HepG2 (cell line): ENCODE data around the gene TAS1R1. TPM values are rescaled to one million over a fixed set of nuclear protein-coding genes. Genes with fewer than 3 reads are reported as not detected.

ENCODE experiments used
- ELF4 ChIP-seq: sonication (generic); formaldehyde crosslinking; IDR thresholded peaks from 2 replicates; pipeline ENCODE4 v1.5.0; 2020; ENCODE audit warnings: missing genetic modification reagents, mild to moderate bottlenecking, moderate library complexity, borderline replicate concordance
- EZH2 ChIP-seq: conservative IDR thresholded peaks from 2 replicates; pipeline ENCODE4 v1.6.1; 2012; ENCODE audit warnings: mild to moderate bottlenecking, low read depth, low read length, moderate library complexity
- GATAD1 ChIP-seq: IDR thresholded peaks from 2 replicates; pipeline ENCODE4 v1.6.1; 2016; ENCODE audit warnings: missing genetic modification reagents, missing compliant biosample characterization
- HIVEP1 ChIP-seq: sonication (generic); formaldehyde crosslinking; IDR thresholded peaks from 2 replicates; pipeline ENCODE4 v1.4.0; 2020; ENCODE audit warnings: mild to moderate bottlenecking, missing genetic modification reagents
- IKZF4 ChIP-seq: sonication (generic); formaldehyde crosslinking; IDR thresholded peaks from 2 replicates; pipeline ENCODE4 v1.5.1; 2020; ENCODE audit warnings: borderline replicate concordance, mild to moderate bottlenecking, low read depth, missing genetic modification reagents; ENCODE audit errors: not compliant biosample characterization
- MEIS1 ChIP-seq: sonication (generic); formaldehyde crosslinking; IDR thresholded peaks from 2 replicates; pipeline ENCODE4 v1.9.0; 2021; ENCODE audit warnings: mild to moderate bottlenecking, missing genetic modification reagents, moderate library complexity, borderline replicate concordance
- PITX1 ChIP-seq: sonication (generic); formaldehyde crosslinking; IDR thresholded peaks from 2 replicates; pipeline ENCODE4 v1.5.1; 2020; ENCODE audit warnings: mild to moderate bottlenecking, missing genetic modification reagents
- REL ChIP-seq: sonication (generic); formaldehyde crosslinking; conservative IDR thresholded peaks from 2 replicates; pipeline ENCODE4 v1.8.0; 2022; ENCODE audit warnings: mild to moderate bottlenecking, missing genetic modification reagents, moderate library complexity
- SNAI1 ChIP-seq: sonication (generic); formaldehyde crosslinking; IDR thresholded peaks from 2 replicates; pipeline ENCODE4 v1.5.0; 2020; ENCODE audit warnings: mild to moderate bottlenecking, missing genetic modification reagents, borderline replicate concordance
- SRY ChIP-seq: sonication (generic); formaldehyde crosslinking; IDR thresholded peaks from 2 replicates; pipeline ENCODE4 v1.8.0; 2022; ENCODE audit warnings: mild to moderate bottlenecking, missing genetic modification reagents
- ZBTB8A ChIP-seq: sonication (generic); formaldehyde crosslinking; IDR thresholded peaks from 2 replicates; pipeline ENCODE4 v1.4.0; 2020; ENCODE audit warnings: mild to moderate bottlenecking, low read depth, missing genetic modification reagents, borderline replicate concordance
- ZFP82 ChIP-seq: sonication (generic); formaldehyde crosslinking; IDR thresholded peaks from 2 replicates; pipeline ENCODE4 v1.5.1; 2020; ENCODE audit warnings: mild to moderate bottlenecking, missing genetic modification reagents, borderline replicate concordance
- ZFP90 ChIP-seq: sonication (generic); formaldehyde crosslinking; IDR thresholded peaks from 2 replicates; pipeline ENCODE4 v1.8.0; 2022; ENCODE audit warnings: missing genetic modification reagents, mild to moderate bottlenecking, inconsistent platforms, borderline replicate concordance
- ZNF30 ChIP-seq: sonication (generic); formaldehyde crosslinking; IDR thresholded peaks from 2 replicates; pipeline ENCODE4 v1.5.0; 2020; ENCODE audit warnings: mild to moderate bottlenecking, missing genetic modification reagents
- ZNF441 ChIP-seq: sonication (generic); formaldehyde crosslinking; IDR thresholded peaks from 2 replicates; pipeline ENCODE4 v1.7.0; 2021; ENCODE audit warnings: missing genetic modification reagents, borderline replicate concordance
- ZNF772 ChIP-seq: sonication (generic); formaldehyde crosslinking; IDR thresholded peaks from 2 replicates; pipeline ENCODE4 v1.5.0; 2020; ENCODE audit warnings: mild to moderate bottlenecking, missing genetic modification reagents
- polyA plus RNA-seq, 8 experiments: library from polyadenylated mRNA; depleted of rRNA in 3 of 8; stranded (reverse) in 7 of 8; unstranded in 1 of 8; fragments of >200 nt; fragmentation: Illumina TruSeq in 4 of 8; extraction: Trizol in 4 of 8; gene quantifications; 2 replicates each; pipeline versions ENCODE4 v1.2.1 to v1.2.3, GENCODE V29; 2011 to 2016; ENCODE audit warnings: low read depth in 4 of 8, missing spikeins in 1 of 8, mixed read lengths in 1 of 8; ENCODE audit not compliant: insufficient read depth in 1 of 8
- total RNA-seq, 5 experiments: library from RNA; depleted of rRNA; stranded (reverse); fragments of >200 nt; fragmentation: Illumina TruSeq; extraction: Trizol; gene quantifications; 2 replicates each; pipeline ENCODE4 v1.2.3, GENCODE V29; 2016; ENCODE audit warnings: low read depth in 1 of 5
- TF ChIP-seq, protein P1 (sequence below): sonication (generic); formaldehyde crosslinking; IDR thresholded peaks from 2 replicates; pipeline ENCODE4 v1.4.0; 2020; ENCODE audit warnings: mild to moderate bottlenecking, missing genetic modification reagents
- TF ChIP-seq, protein P2 (sequence below): IDR thresholded peaks from 2 replicates; pipeline ENCODE4 v1.6.1; 2016; ENCODE audit warnings: missing compliant biosample characterization, missing genetic modification reagents, borderline replicate concordance
- TF ChIP-seq, protein P3 (sequence below), 2 experiments: sonication (generic) in 1 of 2; formaldehyde crosslinking in 1 of 2; IDR thresholded peaks; 2 replicates each; pipeline versions ENCODE4 v1.5.1 to v1.6.1; 2011 to 2020; ENCODE audit warnings: borderline replicate concordance in 1 of 2, low read depth in 1 of 2, low read length in 1 of 2, mild to moderate bottlenecking in 1 of 2, missing genetic modification reagents in 1 of 2, moderate library complexity in 1 of 2

TAS1R1 gene
- total and polyA plus RNA-seq, 2 of the 13 experiments (the other 11 are each of a cell fraction or from before 2014, with no cell fraction given) = 1.4 to 1.6 TPM

DNA sequence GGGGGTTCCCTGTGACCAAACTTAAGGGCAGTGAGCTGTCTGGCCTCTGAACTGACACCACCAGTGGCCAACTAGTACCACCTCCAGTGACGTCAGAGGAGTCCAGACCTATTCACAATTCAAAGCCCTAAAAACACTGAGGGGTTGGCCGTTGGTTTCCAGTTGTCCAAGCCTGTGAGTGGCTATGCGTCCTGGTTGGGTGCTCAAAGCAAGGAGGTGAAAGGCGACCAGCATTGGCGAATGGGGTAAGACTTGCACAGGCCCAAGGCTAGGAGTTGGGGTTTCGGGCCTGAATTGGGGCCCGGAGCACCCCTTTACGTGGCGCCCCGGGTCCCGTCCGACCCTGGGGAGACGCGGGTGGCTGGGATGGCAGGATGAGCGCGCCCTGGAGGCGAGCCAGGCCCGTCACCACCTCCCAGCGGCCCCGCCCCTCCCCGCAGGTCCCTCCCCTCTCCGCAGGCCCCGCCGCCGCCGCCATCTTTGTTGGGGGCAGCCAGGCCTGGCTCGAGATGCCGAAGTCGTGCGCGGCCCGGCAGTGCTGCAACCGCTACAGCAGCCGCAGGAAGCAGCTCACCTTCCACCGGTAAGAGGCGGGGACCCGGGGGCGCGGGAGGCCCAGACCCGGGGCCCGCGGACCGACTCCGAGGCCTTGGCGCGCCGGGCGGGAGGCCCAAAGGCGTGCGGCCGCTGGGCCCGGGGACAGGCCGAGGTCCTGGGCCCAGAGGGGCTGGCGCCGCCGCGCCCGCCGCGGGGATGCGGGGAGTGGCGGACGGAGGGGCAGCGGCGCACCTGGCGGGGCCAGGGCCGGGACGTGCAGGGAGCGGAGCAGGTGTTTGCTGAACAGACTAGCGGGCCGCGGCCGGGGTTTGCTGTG is 69.8 kb downstream of the TAS1R1 start, which contains the start of gene THAP3 (continued):
- TF ChIP-seq, protein P1, sequence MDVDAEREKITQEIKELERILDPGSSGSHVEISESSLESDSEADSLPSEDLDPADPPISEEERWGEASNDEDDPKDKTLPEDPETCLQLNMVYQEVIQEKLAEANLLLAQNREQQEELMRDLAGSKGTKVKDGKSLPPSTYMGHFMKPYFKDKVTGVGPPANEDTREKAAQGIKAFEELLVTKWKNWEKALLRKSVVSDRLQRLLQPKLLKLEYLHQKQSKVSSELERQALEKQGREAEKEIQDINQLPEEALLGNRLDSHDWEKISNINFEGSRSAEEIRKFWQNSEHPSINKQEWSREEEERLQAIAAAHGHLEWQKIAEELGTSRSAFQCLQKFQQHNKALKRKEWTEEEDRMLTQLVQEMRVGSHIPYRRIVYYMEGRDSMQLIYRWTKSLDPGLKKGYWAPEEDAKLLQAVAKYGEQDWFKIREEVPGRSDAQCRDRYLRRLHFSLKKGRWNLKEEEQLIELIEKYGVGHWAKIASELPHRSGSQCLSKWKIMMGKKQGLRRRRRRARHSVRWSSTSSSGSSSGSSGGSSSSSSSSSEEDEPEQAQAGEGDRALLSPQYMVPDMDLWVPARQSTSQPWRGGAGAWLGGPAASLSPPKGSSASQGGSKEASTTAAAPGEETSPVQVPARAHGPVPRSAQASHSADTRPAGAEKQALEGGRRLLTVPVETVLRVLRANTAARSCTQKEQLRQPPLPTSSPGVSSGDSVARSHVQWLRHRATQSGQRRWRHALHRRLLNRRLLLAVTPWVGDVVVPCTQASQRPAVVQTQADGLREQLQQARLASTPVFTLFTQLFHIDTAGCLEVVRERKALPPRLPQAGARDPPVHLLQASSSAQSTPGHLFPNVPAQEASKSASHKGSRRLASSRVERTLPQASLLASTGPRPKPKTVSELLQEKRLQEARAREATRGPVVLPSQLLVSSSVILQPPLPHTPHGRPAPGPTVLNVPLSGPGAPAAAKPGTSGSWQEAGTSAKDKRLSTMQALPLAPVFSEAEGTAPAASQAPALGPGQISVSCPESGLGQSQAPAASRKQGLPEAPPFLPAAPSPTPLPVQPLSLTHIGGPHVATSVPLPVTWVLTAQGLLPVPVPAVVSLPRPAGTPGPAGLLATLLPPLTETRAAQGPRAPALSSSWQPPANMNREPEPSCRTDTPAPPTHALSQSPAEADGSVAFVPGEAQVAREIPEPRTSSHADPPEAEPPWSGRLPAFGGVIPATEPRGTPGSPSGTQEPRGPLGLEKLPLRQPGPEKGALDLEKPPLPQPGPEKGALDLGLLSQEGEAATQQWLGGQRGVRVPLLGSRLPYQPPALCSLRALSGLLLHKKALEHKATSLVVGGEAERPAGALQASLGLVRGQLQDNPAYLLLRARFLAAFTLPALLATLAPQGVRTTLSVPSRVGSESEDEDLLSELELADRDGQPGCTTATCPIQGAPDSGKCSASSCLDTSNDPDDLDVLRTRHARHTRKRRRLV = no peak
- TF ChIP-seq ZNF441 (CRISPR knock-in tag) (no peak), MEIS1 (no peak; the same call in 1 of the 2 replicates), ZBTB8A (CRISPR knock-in tag) (no peak), PITX1 (CRISPR knock-in tag) (peak; percentile 57), ELF4 (CRISPR knock-in tag) (no peak), ZFP82 (CRISPR knock-in tag) (0 out of 2 replicates have a peak, but pooled peaks have one; percentile 70), SRY (CRISPR knock-in tag) (no peak), EZH2 (no peak), ZFP90 (CRISPR knock-in tag) (no peak), ZNF772 (CRISPR knock-in tag) (peak; percentile 65; the same call in 1 of the 2 replicates), SNAI1 (CRISPR knock-in tag) (no peak), IKZF4 (peak; percentile 11), HIVEP1 (CRISPR knock-in tag) (no peak), REL (CRISPR knock-in tag) (0 out of 2 replicates have a peak, but pooled peaks have one; percentile 53), ZNF30 (CRISPR knock-in tag) (no peak), GATAD1 (CRISPR knock-in tag) (0 out of 2 replicates have a peak, but pooled peaks have one; percentile 41)
- TF ChIP-seq, protein P2, sequence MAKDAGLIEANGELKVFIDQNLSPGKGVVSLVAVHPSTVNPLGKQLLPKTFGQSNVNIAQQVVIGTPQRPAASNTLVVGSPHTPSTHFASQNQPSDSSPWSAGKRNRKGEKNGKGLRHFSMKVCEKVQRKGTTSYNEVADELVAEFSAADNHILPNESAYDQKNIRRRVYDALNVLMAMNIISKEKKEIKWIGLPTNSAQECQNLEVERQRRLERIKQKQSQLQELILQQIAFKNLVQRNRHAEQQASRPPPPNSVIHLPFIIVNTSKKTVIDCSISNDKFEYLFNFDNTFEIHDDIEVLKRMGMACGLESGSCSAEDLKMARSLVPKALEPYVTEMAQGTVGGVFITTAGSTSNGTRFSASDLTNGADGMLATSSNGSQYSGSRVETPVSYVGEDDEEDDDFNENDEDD (CRISPR knock-in tag) = no peak
- TF ChIP-seq, protein P3, sequence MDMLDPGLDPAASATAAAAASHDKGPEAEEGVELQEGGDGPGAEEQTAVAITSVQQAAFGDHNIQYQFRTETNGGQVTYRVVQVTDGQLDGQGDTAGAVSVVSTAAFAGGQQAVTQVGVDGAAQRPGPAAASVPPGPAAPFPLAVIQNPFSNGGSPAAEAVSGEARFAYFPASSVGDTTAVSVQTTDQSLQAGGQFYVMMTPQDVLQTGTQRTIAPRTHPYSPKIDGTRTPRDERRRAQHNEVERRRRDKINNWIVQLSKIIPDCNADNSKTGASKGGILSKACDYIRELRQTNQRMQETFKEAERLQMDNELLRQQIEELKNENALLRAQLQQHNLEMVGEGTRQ (IDR thresholded peaks at IDR 0.05; ENCODE audit: low read depth, low read length) = no peak
- TF ChIP-seq, protein P3 (CRISPR knock-in tag; IDR thresholded peaks at IDR 0.05; ENCODE audit: borderline replicate concordance) = no peak
